H1 (cell line): ENCODE data around the gene SPACA7. TPM values are rescaled to one million over a fixed set of nuclear protein-coding genes. Genes with fewer than 3 reads are reported as not detected.

Experiments used
- CTCF ChIA-PET: fragments of 300-600 bp; sonication (Branson Sonifier 250); formaldehyde crosslinking; loops from one replicate; lab custom pipeline; 2021; ENCODE audit not compliant: partially characterized antibody; lab: Charles Lee
- POLR2A ChIA-PET: fragments of 300-600 bp; sonication (Branson Sonifier 250); formaldehyde crosslinking; loops from one replicate; lab custom pipeline; 2021; ENCODE audit warnings: inconsistent platforms; ENCODE audit not compliant: partially characterized antibody; lab: Charles Lee
- DNase-seq, 2 experiments: peaks; one replicate each; pipeline versions ENCODE4 v3.0.0 to v3.0.0-alpha.2; 2010 to 2022; ENCODE audit warnings: low spot score in 2 of 2, low read depth in 1 of 2, mixed read lengths in 1 of 2
- FAIRE-seq: peaks from 2 replicates; lab custom pipeline; 2011; peaks lifted over from hg19 to GRCh38; lab: Jason Lieb, UNC
- H2AFZ ChIP-seq: 2 replicates; pipeline ENCODE4 v1.8.1; 2012; ENCODE audit warnings: low read length, inconsistent platforms
- H2AK5ac ChIP-seq: 2 replicates; pipeline ENCODE4 v1.6.1; 2013; ENCODE audit warnings: low read depth, low read length
- H2BK120ac ChIP-seq: replicated peaks from 2 replicates; pipeline ENCODE3; 2013; ENCODE audit warnings: low read depth, low read length, inconsistent platforms
- H2BK12ac ChIP-seq: 2 replicates; pipeline ENCODE4 v1.6.1; 2013; ENCODE audit warnings: low read depth, low read length
- H2BK15ac ChIP-seq: 2 replicates; pipeline ENCODE4 v1.6.1; 2013; ENCODE audit warnings: low read length
- H2BK20ac ChIP-seq: 2 replicates; pipeline ENCODE4 v1.6.1; 2013; ENCODE audit warnings: low read length
- H2BK5ac ChIP-seq: 2 replicates; pipeline ENCODE4 v1.6.1; 2013; ENCODE audit warnings: low read depth, low read length
- H3K14ac ChIP-seq: 2 replicates; pipeline ENCODE4 v1.6.1; 2013; ENCODE audit warnings: inconsistent platforms; ENCODE audit not compliant: insufficient read length
- H3K18ac ChIP-seq: 2 replicates; pipeline ENCODE4 v1.6.1; 2013; ENCODE audit warnings: low read length; ENCODE audit errors: extremely low read depth
- H3K23ac ChIP-seq: 2 replicates; pipeline ENCODE4 v1.6.1; 2013; ENCODE audit warnings: inconsistent platforms; ENCODE audit not compliant: insufficient read length
- H3K23me2 ChIP-seq: 2 replicates; pipeline ENCODE4 v1.6.1; 2013; ENCODE audit warnings: low read depth, low read length
- H3K27ac ChIP-seq: 2 replicates; pipeline ENCODE4 v1.6.1; 2011; ENCODE audit warnings: low read depth, low read length, inconsistent platforms
- H3K27me3 ChIP-seq, 4 experiments: replicated peaks in 1 of 4; 1 replicate in 1 of 4; 2 replicates in 3 of 4; pipeline versions ENCODE4 v1.6.1 to v1.8.1; 2011 to 2013; ENCODE audit warnings: low read length in 3 of 4, mild to moderate bottlenecking in 3 of 4, inconsistent platforms in 2 of 4, mixed read lengths in 2 of 4, moderate library complexity in 1 of 4; ENCODE audit not compliant: control insufficient read depth in 3 of 4, insufficient read depth in 3 of 4; ENCODE audit errors: extremely low read depth in 1 of 4
- H3K36me3 ChIP-seq, 4 experiments: 2 replicates each; pipeline versions ENCODE4 v1.6.1 to v1.8.1; 2011 to 2013; ENCODE audit warnings: mild to moderate bottlenecking in 4 of 4, low read length in 3 of 4, moderate library complexity in 2 of 4, control low read depth in 1 of 4, inconsistent platforms in 1 of 4; ENCODE audit not compliant: insufficient read depth in 4 of 4, control insufficient read depth in 2 of 4
- H3K4ac ChIP-seq: replicated peaks from 2 replicates; pipeline ENCODE3; 2013; ENCODE audit warnings: low read length, low read depth, mixed read lengths, inconsistent platforms; ENCODE audit not compliant: insufficient read length
- H3K4me1 ChIP-seq, 4 experiments: replicated peaks in 1 of 4; 1 replicate in 1 of 4; 2 replicates in 3 of 4; pipeline versions ENCODE4 v1.6.1 to v1.8.1; 2011 to 2013; ENCODE audit warnings: low read length in 3 of 4, inconsistent platforms in 2 of 4, mixed read lengths in 1 of 4; ENCODE audit not compliant: insufficient read depth in 4 of 4, control insufficient read depth in 3 of 4
- H3K4me2 ChIP-seq, 2 experiments: 2 replicates each; pipeline versions ENCODE4 v1.6.1 to v1.8.1; 2011 to 2013; ENCODE audit warnings: low read depth in 2 of 2, low read length in 2 of 2, control low read depth in 1 of 2, inconsistent platforms in 1 of 2, mild to moderate bottlenecking in 1 of 2; ENCODE audit not compliant: insufficient read depth in 1 of 2
- H3K4me3 ChIP-seq, 4 experiments: fragments of 200-600, 300-600 bp in 1 of 4; sonication (generic), shearing (Covaris generic), sonication (Bioruptor Twin) in 1 of 4; 2 replicates each; pipeline versions ENCODE4 v1.5.1 to v1.8.1; 2011 to 2016; ENCODE audit warnings: low read length in 4 of 4, low read depth in 3 of 4, control low read depth in 2 of 4, inconsistent platforms in 2 of 4, mild to moderate bottlenecking in 2 of 4, mixed read lengths in 1 of 4, moderate library complexity in 1 of 4; ENCODE audit not compliant: insufficient read depth in 2 of 4; ENCODE audit errors: extremely low read depth in 1 of 4
- H3K56ac ChIP-seq: replicated peaks from 2 replicates; pipeline ENCODE3; 2013; ENCODE audit warnings: low read depth, mild to moderate bottlenecking, mixed read lengths, low read length, inconsistent platforms; ENCODE audit not compliant: insufficient read length
- H3K79me1 ChIP-seq: 2 replicates; pipeline ENCODE4 v1.6.1; 2013; ENCODE audit warnings: low read depth, low read length, control low read depth
- H3K79me2 ChIP-seq, 2 experiments: 2 replicates each; pipeline versions ENCODE4 v1.6.1 to v1.8.1; 2012 to 2013; ENCODE audit warnings: low read length in 2 of 2, mild to moderate bottlenecking in 2 of 2, inconsistent platforms in 1 of 2; ENCODE audit not compliant: insufficient read depth in 2 of 2, control insufficient read depth in 1 of 2
- H3K9ac ChIP-seq, 4 experiments: replicated peaks in 1 of 4; 1 replicate in 1 of 4; 2 replicates in 3 of 4; pipeline versions ENCODE4 v1.6.1 to v1.8.1; 2011 to 2013; ENCODE audit warnings: low read depth in 3 of 4, low read length in 3 of 4, control low read depth in 2 of 4, mild to moderate bottlenecking in 2 of 4, moderate library complexity in 2 of 4, inconsistent platforms in 1 of 4; ENCODE audit errors: extremely low read depth in 1 of 4
- H3K9me3 ChIP-seq, 2 experiments: 2 replicates each; pipeline versions ENCODE4 v1.6.1 to v1.8.1; 2012 to 2013; ENCODE audit warnings: mild to moderate bottlenecking in 2 of 2, moderate library complexity in 2 of 2, control low read depth in 1 of 2, inconsistent platforms in 1 of 2, low read depth in 1 of 2, low read length in 1 of 2, mixed read lengths in 1 of 2; ENCODE audit not compliant: insufficient read depth in 2 of 2
- H4K20me1 ChIP-seq, 2 experiments: replicated peaks in 1 of 2; 2 replicates each; pipeline versions ENCODE3 to v1.8.1; 2011 to 2013; ENCODE audit warnings: inconsistent platforms in 2 of 2, low read length in 2 of 2, mild to moderate bottlenecking in 1 of 2; ENCODE audit not compliant: insufficient read depth in 2 of 2, control insufficient read depth in 1 of 2
- H4K5ac ChIP-seq: 2 replicates; pipeline ENCODE4 v1.6.1; 2013; ENCODE audit warnings: low read length, low read depth, mixed read lengths, inconsistent platforms; ENCODE audit not compliant: insufficient read length
- H4K8ac ChIP-seq: 2 replicates; pipeline ENCODE4 v1.8.0; 2013; ENCODE audit warnings: mild to moderate bottlenecking, moderate library complexity, low read length, inconsistent platforms; ENCODE audit not compliant: insufficient read depth; ENCODE audit errors: extremely low read depth
- H4K91ac ChIP-seq: replicated peaks from 2 replicates; pipeline ENCODE3; 2013; ENCODE audit warnings: low read length, mixed read lengths, inconsistent platforms; ENCODE audit not compliant: insufficient read length
- E2F6 ChIP-seq: IDR thresholded peaks from 2 replicates; pipeline ENCODE4 v1.6.1; 2012; ENCODE audit warnings: inconsistent platforms
- EGR1 ChIP-seq: IDR thresholded peaks from 2 replicates; pipeline ENCODE4 v1.6.1; 2011; ENCODE audit warnings: low read depth, low read length, borderline replicate concordance
- JUND ChIP-seq: IDR thresholded peaks from 2 replicates; pipeline ENCODE4 v1.6.1; 2011; ENCODE audit warnings: mild to moderate bottlenecking, improper control_type of control experiment, low read length
- NANOG ChIP-seq: IDR thresholded peaks from 2 replicates; pipeline ENCODE4 v1.6.1; 2011; ENCODE audit warnings: low read length, low read depth, mild to moderate bottlenecking, inconsistent platforms; ENCODE audit not compliant: insufficient read depth, poor library complexity, severe bottlenecking
- RAD21 ChIP-seq, 2 experiments: IDR thresholded peaks in 1 of 2; conservative IDR thresholded peaks in 1 of 2; 2 replicates each; pipeline ENCODE4 v1.6.1; 2011; ENCODE audit warnings: low read depth in 2 of 2, low read length in 2 of 2, improper control_type of control experiment in 1 of 2, inconsistent platforms in 1 of 2, mild to moderate bottlenecking in 1 of 2, moderate library complexity in 1 of 2
- SIN3A ChIP-seq, 2 experiments: IDR thresholded peaks in 1 of 2; conservative IDR thresholded peaks in 1 of 2; 2 replicates each; pipeline ENCODE4 v1.6.1; 2011 to 2012; ENCODE audit warnings: low read length in 2 of 2, improper control_type of control experiment in 1 of 2, low read depth in 1 of 2, mild to moderate bottlenecking in 1 of 2
- TCF12 ChIP-seq: IDR thresholded peaks from 2 replicates; pipeline ENCODE4 v1.6.1; 2011; ENCODE audit warnings: low read depth, mild to moderate bottlenecking, low read length
- YY1 ChIP-seq: IDR thresholded peaks from 2 replicates; pipeline ENCODE4 v1.6.1; 2011; ENCODE audit warnings: low read depth, mild to moderate bottlenecking, low read length
- WGBS, 2 experiments: shearing (Covaris generic) in 1 of 2; methylation state at CpG; one replicate each; pipeline versions ENCODE4 v1.1.6 to v1.1.7; 2013 to 2015; ENCODE audit warnings: low lambda C conversion rate in 2 of 2, mixed read lengths in 2 of 2, inconsistent platforms in 1 of 2, low coverage in 1 of 2, missing lambda C conversion rate in 1 of 2; ENCODE audit not compliant: insufficient replicate concordance in 2 of 2, insufficient coverage in 1 of 2, insufficient read length in 1 of 2; ENCODE audit errors: extremely low coverage in 1 of 2, missing lambda C conversion rate in 1 of 2; 5-methylcytosine and 5-hydroxymethylcytosine counted together
- polyA plus RNA-seq, 7 experiments: library from polyadenylated mRNA; depleted of rRNA in 3 of 7; stranded (reverse) in 5 of 7; unstranded in 2 of 7; fragments of >200 nt in 5 of 7; fragments of 200-250 nt in 2 of 7; gene quantifications; 1 replicate in 5 of 7; 2 replicates in 1 of 7; 4 replicates in 1 of 7; pipeline versions ENCODE4 v1.2.1 to v1.2.3, GENCODE V29; 2011 to 2013; ENCODE audit warnings: missing spikeins in 2 of 7, mixed read lengths in 2 of 7
- total RNA-seq: library from RNA; stranded (reverse); fragmentation: NEBNext Ultra II Directional; extraction: Animal tissue kit (Norgen Biotek cat#: 25700); gene quantifications from 2 replicates; pipeline ENCODE4 v1.2.1, GENCODE V29; 2021

Gene SPACA7
- total and polyA plus RNA-seq, 2 of the 8 experiments (the other 6 are each of a cell fraction or from before 2014, with no cell fraction given): not detected

GRCh38 chr13:112346899-112347229 lies 29.3 kb upstream of the SPACA7 start:
- DNase-seq: peak in 1 of 2 experiments; percentile 31
- H3K27ac ChIP-seq: no peak overlapping the region

More at GRCh38 chr13:112346899-112347229, 29.3 kb upstream of the SPACA7 start:
- H3K79me1 ChIP-seq: no peaks in the 10 kb centered on the region
- no peaks in the 10 kb centered on the region for H3K36me3 ChIP-seq
- H3K23ac ChIP-seq: no peak overlapping the region
- peaks cover 0 to 18% (median 11%) of the 10 kb centered on the region in 4 experiments; a peak in 4 of 7 replicates for H3K27me3 ChIP-seq
- no peak overlapping the region for H4K91ac ChIP-seq
- no peak overlapping the region for H4K5ac ChIP-seq
- no peak overlapping the region for H3K9ac ChIP-seq
- FAIRE-seq: peak; percentile 80
- H3K4me2 ChIP-seq: peak overlapping the region; percentile 16 to 45; a peak in 3 of 4 replicates
- H2BK120ac ChIP-seq: no peak overlapping the region
- no peak overlapping the region for H2BK20ac ChIP-seq
- 4% methylated on average over 9 of the region's 9 CpGs; no CpG with 5 or more reads in 1 of the 2 experiments for WGBS, 2 experiments
- H3K14ac ChIP-seq: no peak overlapping the region
- CTCF ChIA-PET: interaction anchor here (1.0 to 2.3 kb wide), 4 partner anchors 11 to 873 kb away, joined by 4 to 12 read pairs (median 6); no protein-coding TSS in a partner anchor
- H4K20me1 ChIP-seq: no peaks in the 10 kb centered on the region
- H3K23me2 ChIP-seq: no peaks in the 10 kb centered on the region; the same call in 1 of the 2 replicates
- no peak overlapping the region for H2AK5ac ChIP-seq
- no peak overlapping the region for H2AFZ ChIP-seq
- no peak overlapping the region for H2BK15ac ChIP-seq
- H3K4ac ChIP-seq: no peak overlapping the region
- no peak overlapping the region for H4K8ac ChIP-seq
- H3K4me3 ChIP-seq: 0 out of 8 replicates have a peak overlapping the region, but pooled peaks of 1 of the 4 experiments have one; percentile 5
- POLR2A ChIA-PET: interaction anchor here (1.3 kb wide), 1 partner anchor 12 kb away, joined by 4 read pairs; no protein-coding TSS in a partner anchor
- H2BK12ac ChIP-seq: no peak overlapping the region
- H3K4me1 ChIP-seq: peaks cover 7 to 34% (median 22%) of the 10 kb centered on the region in 4 experiments
- no peak overlapping the region for H3K56ac ChIP-seq
- H3K79me2 ChIP-seq: no peaks in the 10 kb centered on the region
- no peak overlapping the region for H2BK5ac ChIP-seq
- peak overlapping the region; percentile 48; the same call in 1 of the 2 replicates for H3K18ac ChIP-seq
- H3K9me3 ChIP-seq: no peaks in the 10 kb centered on the region; a peak in 1 of 4 replicates
- no peak for TF ChIP-seq E2F6
- no peak for TF ChIP-seq EGR1
- 0 out of 2 replicates have a peak, but pooled peaks have one; percentile 20 for TF ChIP-seq YY1
- TF ChIP-seq JUND: no peak
- TF ChIP-seq RAD21 (IDR thresholded peaks at IDR 0.05 in 1 of 2, conservative IDR thresholded peaks at IDR 0.05 in 1 of 2; ENCODE audit: low read depth in 2 of 2, low read length in 2 of 2): 0 out of 4 replicates have a peak, but pooled peaks of 1 of the 2 experiments have one; percentile 4
- peak; percentile 87 for TF ChIP-seq NANOG
- TF ChIP-seq TCF12: no peak
- no peak for TF ChIP-seq SIN3A (conservative IDR thresholded peaks at IDR 0.05 in 1 of 2, IDR thresholded peaks at IDR 0.05 in 1 of 2; ENCODE audit: low read depth in 1 of 2, low read length in 2 of 2)
